B cell (primary cell): ENCODE measurements around the gene MAP3K13. TPM values are rescaled to one million over a fixed set of nuclear protein-coding genes. Genes with fewer than 3 reads are reported as not detected.

Experiments used
- ATAC-seq: fragments of 200-7000 bp; cut with Tn5 transposase; one replicate; pipeline ENCODE4 v1.10.0; 2021; ENCODE audit warnings: low read depth, mild to moderate bottlenecking, moderate number of reproducible peaks, moderate library complexity
- CTCF ChIA-PET: fragments of 350-600 bp; sonication (Branson Sonifier 250); formaldehyde crosslinking; loops from one replicate; lab custom pipeline; 2021; ENCODE audit warnings: antibody characterized with exemption, inconsistent platforms; lab: Charles Lee
- POLR2A ChIA-PET: fragments of 350-600 bp; sonication (Branson Sonifier 250); formaldehyde crosslinking; loops from one replicate; lab custom pipeline; 2021; ENCODE audit warnings: antibody characterized with exemption; lab: Charles Lee
- DNase-seq: peaks from one replicate; pipeline ENCODE4 v3.0.0; 2013
- H2AFZ ChIP-seq: 2 replicates; pipeline ENCODE4 v1.6.1; 2012; ENCODE audit warnings: mild to moderate bottlenecking, low read depth, low read length; ENCODE audit not compliant: insufficient read depth, poor library complexity, severe bottlenecking
- H3K27ac ChIP-seq, 2 donors: 1 replicate in 1 of 2; 2 replicates in 1 of 2; pipeline ENCODE4 v1.5.1; 2012 to 2013; ENCODE audit warnings: low read length in 2 of 2, mild to moderate bottlenecking in 2 of 2, moderate library complexity in 1 of 2
- H3K27me3 ChIP-seq, 4 experiments: fragments of 200-600 bp in 1 of 4; sonication (generic) in 1 of 4; replicated peaks in 1 of 4; 1 replicate in 2 of 4; 2 replicates in 2 of 4; pipeline versions ENCODE4 v1.6.1 to v1.7.0; 2013 to 2016; ENCODE audit warnings: low read length in 3 of 4, mild to moderate bottlenecking in 2 of 4, mixed read lengths in 1 of 4, moderate library complexity in 1 of 4; ENCODE audit not compliant: insufficient read depth in 4 of 4, control insufficient read depth in 3 of 4; ENCODE audit errors: control extremely low read depth in 1 of 4
- H3K36me3 ChIP-seq, 2 experiments: replicated peaks in 1 of 2; 1 replicate in 1 of 2; 2 replicates in 1 of 2; pipeline versions ENCODE4 v1.6.1 to v1.7.1; 2013; ENCODE audit warnings: low read length in 1 of 2; ENCODE audit not compliant: insufficient read depth in 2 of 2, control insufficient read depth in 1 of 2; ENCODE audit errors: control extremely low read depth in 1 of 2, extremely low read depth in 1 of 2
- H3K4me1 ChIP-seq, 2 donors: fragments of 200-600 bp in 1 of 2; sonication (generic) in 1 of 2; 1 replicate in 1 of 2; 2 replicates in 1 of 2; pipeline versions ENCODE4 v1.5.1 to v1.6.1; 2013 to 2017; ENCODE audit warnings: low read length in 2 of 2; ENCODE audit not compliant: control insufficient read depth in 2 of 2, insufficient read depth in 2 of 2
- H3K4me2 ChIP-seq: replicated peaks from 2 replicates; pipeline ENCODE3; 2012; ENCODE audit warnings: mild to moderate bottlenecking, low read depth, low read length; ENCODE audit not compliant: poor library complexity, severe bottlenecking
- H3K4me3 ChIP-seq, 5 experiments: fragments of 200-600 bp in 1 of 5; sonication (generic) in 1 of 5; 1 replicate in 3 of 5; 2 replicates in 2 of 5; pipeline versions ENCODE4 v1.5.1 to v1.7.0; 2011 to 2016; ENCODE audit warnings: low read length in 4 of 5, mild to moderate bottlenecking in 4 of 5, low read depth in 2 of 5, control low read depth in 1 of 5, moderate library complexity in 1 of 5; ENCODE audit not compliant: insufficient read depth in 1 of 5; ENCODE audit errors: control extremely low read depth in 1 of 5, extremely low read depth in 1 of 5
- H3K79me2 ChIP-seq: fragments of 200-600 bp; sonication (generic); one replicate; pipeline ENCODE4 v1.6.0; 2016; ENCODE audit warnings: low read length; ENCODE audit not compliant: control insufficient read depth, insufficient read depth
- H3K9ac ChIP-seq: fragments of 200-600 bp; sonication (generic); 2 replicates; pipeline ENCODE4 v1.6.1; 2017; ENCODE audit warnings: mild to moderate bottlenecking, low read length, moderate library complexity
- H3K9me3 ChIP-seq, 3 donors: one replicate each; pipeline versions ENCODE4 v1.6.1 to v1.7.1; 2013; ENCODE audit warnings: low read length in 2 of 3; ENCODE audit not compliant: control insufficient read depth in 2 of 3, insufficient read depth in 1 of 3; ENCODE audit errors: control extremely low read depth in 1 of 3
- H4K20me1 ChIP-seq: 2 replicates; pipeline ENCODE4 v1.6.0; 2012; ENCODE audit warnings: mild to moderate bottlenecking, low read length; ENCODE audit not compliant: insufficient read depth, control insufficient read depth, poor library complexity, severe bottlenecking
- H3K27ac Mint-ChIP-seq: one replicate; pipeline ENCODE4 v1.8.0; 2021; ENCODE audit warnings: mixed read lengths
- H3K27me3 Mint-ChIP-seq: one replicate; pipeline ENCODE4 v1.8.0; 2021; ENCODE audit warnings: mixed read lengths
- H3K4me1 Mint-ChIP-seq: one replicate; pipeline ENCODE4 v1.8.0; 2021; ENCODE audit warnings: mixed read lengths
- H3K4me3 Mint-ChIP-seq: one replicate; pipeline ENCODE4 v1.8.0; 2021; ENCODE audit warnings: mixed read lengths
- H3K9me3 Mint-ChIP-seq: one replicate; pipeline ENCODE4 v1.8.0; 2022; ENCODE audit warnings: mixed read lengths; ENCODE audit not compliant: insufficient read depth
- EZH2 ChIP-seq: IDR thresholded peaks from 2 replicates; pipeline ENCODE4 v1.6.1; 2012; ENCODE audit warnings: borderline replicate concordance, low read depth, mild to moderate bottlenecking, moderate library complexity, low read length; ENCODE audit not compliant: insufficient read depth, poor library complexity, severe bottlenecking
- WGBS: methylation state at CpG from one replicate; pipeline ENCODE4 v1.1.5; 2013; ENCODE audit warnings: missing lambda C conversion rate; ENCODE audit not compliant: insufficient coverage; 5-methylcytosine and 5-hydroxymethylcytosine counted together
- intact Hi-C: fragments of 100-400 bp; cut with micrococcal nuclease; formaldehyde crosslinking; loops from one replicate; pipeline ENCODE4 v1.10.0; 2022
- polyA plus RNA-seq: library from polyadenylated mRNA; depleted of rRNA; stranded (reverse); fragments of >200 nt; gene quantifications from 2 replicates; pipeline ENCODE4 v1.2.3, GENCODE V29; 2012
- total RNA-seq, 2 donors: library from RNA; stranded (reverse); fragments of 120-200 nt in 1 of 2; gene quantifications; 1 replicate in 1 of 2; 2 replicates in 1 of 2; pipeline versions ENCODE4 v1.2.3 to v1.2.4, GENCODE V29; 2013 to 2022
- TF ChIP-seq, protein P1 (sequence below): fragments of 200-600 bp; IDR thresholded peaks from one replicate; pipeline ENCODE4 v1.8.0; 2022; ENCODE audit warnings: antibody characterized with exemption, mild to moderate bottlenecking

MAP3K13 gene
- total and polyA plus RNA-seq, 2 donors (not counting 1 experiment from before 2014, with no cell fraction given), result 5.7 to 9.2 TPM

DNA sequence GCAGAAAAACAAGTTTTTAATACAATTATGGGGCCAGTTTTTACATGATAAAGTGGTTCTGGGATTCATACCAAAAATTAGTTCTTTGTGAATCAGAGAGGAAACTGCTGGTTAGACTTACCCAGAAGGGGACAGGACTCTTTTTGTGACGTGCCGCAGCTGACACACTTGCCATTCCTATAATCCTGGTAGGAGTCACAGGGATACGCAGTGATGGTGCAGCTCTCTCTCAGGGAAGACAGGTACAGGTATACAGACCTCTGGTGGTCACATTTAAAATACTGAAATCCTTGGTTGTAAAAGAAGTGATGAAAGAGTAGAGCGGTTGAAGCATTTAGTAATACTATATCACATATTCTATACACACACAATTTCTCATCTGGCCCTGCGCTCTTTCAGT is 156.1 kb downstream of the MAP3K13 start:
- Histone ChIP-seq H3K79me2 (no peaks in the 10 kb centered on the region), H3K36me3 (no peaks in the 10 kb centered on the region), H3K9me3 (no peaks in the 10 kb centered on the region), H2AFZ (no peak overlapping the region), H3K4me2 (no peak overlapping the region), H3K9ac (no peak overlapping the region), H3K27me3 (peaks cover 0 to 6% (median 3%) of the 10 kb centered on the region in 4 experiments), H3K27ac (no peak overlapping the region), H4K20me1 (no peaks in the 10 kb centered on the region), H3K4me3 (no peak overlapping the region), H3K4me1 (no peaks in the 10 kb centered on the region)
- Mint-ChIP-seq H3K4me3 (no peak overlapping the region), H3K4me1 (no peaks in the 10 kb centered on the region), H3K9me3 (no peaks in the 10 kb centered on the region), H3K27ac (no peak overlapping the region), H3K27me3 (peaks cover 27% of the 10 kb centered on the region)
- TF ChIP-seq, protein P1, sequence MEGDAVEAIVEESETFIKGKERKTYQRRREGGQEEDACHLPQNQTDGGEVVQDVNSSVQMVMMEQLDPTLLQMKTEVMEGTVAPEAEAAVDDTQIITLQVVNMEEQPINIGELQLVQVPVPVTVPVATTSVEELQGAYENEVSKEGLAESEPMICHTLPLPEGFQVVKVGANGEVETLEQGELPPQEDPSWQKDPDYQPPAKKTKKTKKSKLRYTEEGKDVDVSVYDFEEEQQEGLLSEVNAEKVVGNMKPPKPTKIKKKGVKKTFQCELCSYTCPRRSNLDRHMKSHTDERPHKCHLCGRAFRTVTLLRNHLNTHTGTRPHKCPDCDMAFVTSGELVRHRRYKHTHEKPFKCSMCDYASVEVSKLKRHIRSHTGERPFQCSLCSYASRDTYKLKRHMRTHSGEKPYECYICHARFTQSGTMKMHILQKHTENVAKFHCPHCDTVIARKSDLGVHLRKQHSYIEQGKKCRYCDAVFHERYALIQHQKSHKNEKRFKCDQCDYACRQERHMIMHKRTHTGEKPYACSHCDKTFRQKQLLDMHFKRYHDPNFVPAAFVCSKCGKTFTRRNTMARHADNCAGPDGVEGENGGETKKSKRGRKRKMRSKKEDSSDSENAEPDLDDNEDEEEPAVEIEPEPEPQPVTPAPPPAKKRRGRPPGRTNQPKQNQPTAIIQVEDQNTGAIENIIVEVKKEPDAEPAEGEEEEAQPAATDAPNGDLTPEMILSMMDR, result no peak
- TF ChIP-seq EZH2, result no peak
- ChIA-PET POLR2A (no interaction called here), CTCF (no interaction called here)
- WGBS, result 100% methylated on average over 1 of the region's 5 CpGs
- no peak for DNase-seq
- intact Hi-C loops, result no loop called here
- ATAC-seq, result no peak

GRCh38 chr3:185521349-185522138 is 158.6 kb downstream of the MAP3K13 start:
- Mint-ChIP-seq H3K4me3 (no peak overlapping the region), H3K27ac (no peak overlapping the region), H3K9me3 (no peaks in the 10 kb centered on the region), H3K4me1 (no peaks in the 10 kb centered on the region), H3K27me3 (peaks cover 34% of the 10 kb centered on the region)
- intact Hi-C loops, result no loop called here
- ChIA-PET POLR2A (no interaction called here), CTCF (no interaction called here)
- H3K9ac ChIP-seq, result no peak overlapping the region
- H3K4me2 ChIP-seq, result no peak overlapping the region
- no peak overlapping the region for H2AFZ ChIP-seq
- no peaks in the 10 kb centered on the region for H3K9me3 ChIP-seq
- H3K27me3 ChIP-seq, result peaks cover 0 to 5% (median 1%) of the 10 kb centered on the region in 4 experiments
- H3K4me1 ChIP-seq, result no peaks in the 10 kb centered on the region
- WGBS, result 93% methylated on average over 5 of the region's 7 CpGs
- no peak overlapping the region for H3K4me3 ChIP-seq
- ATAC-seq (no peak), DNase-seq (no peak)
- H3K79me2 ChIP-seq, result no peaks in the 10 kb centered on the region
- H3K36me3 ChIP-seq, result no peaks in the 10 kb centered on the region
- no peak overlapping the region for H3K27ac ChIP-seq
- no peak for TF ChIP-seq EZH2
- TF ChIP-seq, protein P1, result no peak
- H4K20me1 ChIP-seq, result no peaks in the 10 kb centered on the region
